Right cardiac atrium (tissue), 5 donors: ENCODE data around the gene BPIFB2. TPM values are rescaled to one million over a fixed set of nuclear protein-coding genes. Genes with fewer than 3 reads are reported as not detected.

Source experiments
- ATAC-seq, 2 donors: fragments of 200-7000 bp; cut with Tn5 transposase; one replicate each; pipeline versions ENCODE4 v1.8.0 to v1.9.1; 2020; ENCODE audit warnings: moderate library complexity in 2 of 2, mild to moderate bottlenecking in 1 of 2
- DNase-seq, 3 donors: peaks; one replicate each; pipeline ENCODE4 v3.0.0-alpha.2; 2020
- H3K27ac ChIP-seq: one replicate; pipeline ENCODE4 v1.5.1; 2013; ENCODE audit warnings: mild to moderate bottlenecking, low read length, control low read depth, moderate library complexity
- H3K27me3 ChIP-seq: one replicate; pipeline ENCODE4 v1.6.1; 2013; ENCODE audit not compliant: control insufficient read depth, insufficient read depth
- H3K4me1 ChIP-seq: one replicate; pipeline ENCODE4 v1.6.1; 2013; ENCODE audit warnings: low read length; ENCODE audit not compliant: control insufficient read depth, insufficient read depth
- H3K4me3 ChIP-seq: one replicate; pipeline ENCODE4 v1.5.1; 2013; ENCODE audit warnings: low read length, control low read depth
- H3K9me3 ChIP-seq: one replicate; pipeline ENCODE4 v1.6.1; 2013; ENCODE audit warnings: low read length; ENCODE audit not compliant: control insufficient read depth
- WGBS: extraction: QIAGEN DNeasy Blood & Tissue Kit; methylation state at CpG from one replicate; pipeline ENCODE4 v1.1.7; 2013; 5-methylcytosine and 5-hydroxymethylcytosine counted together
- intact Hi-C, 4 donors: fragments of 100-400 bp; cut with DNase I; formaldehyde crosslinking; loops; one replicate each; pipeline versions ENCODE4 v1.11.0 to v1.14.0; 2022 to 2023
- polyA plus RNA-seq: library from polyadenylated mRNA; stranded (reverse); fragments of 200-250 nt; gene quantifications from one replicate; pipeline ENCODE4 v1.2.3, GENCODE V29; 2013
- total RNA-seq, 4 donors: library from RNA; stranded (reverse); fragmentation: NEBNext Ultra II Directional; extraction: Animal tissue kit (Norgen Biotek cat#: 25700); gene quantifications; one replicate each; pipeline ENCODE4 v1.2.1, GENCODE V29; 2021
- donor health status: healthy with polysubstance abuse.
- donor health status: DM: no; HTN: yes; CAD: no.
- donor health status: DM: no; HTN: no; CAD: no.
- donor health status: DM: no; HTN: yes; CAD: no; lungs with severe emphysema.
- donor health status: DM: yes; HTN: yes; CAD: no.

The BPIFB2 gene
- total and polyA plus RNA-seq, 5 donors = not detected

- Histone ChIP-seq H3K27me3 (no peaks in the 10 kb centered on the region), H3K9me3 (no peaks in the 10 kb centered on the region), H3K27ac (no peak overlapping the region), H3K4me3 (no peak overlapping the region), H3K4me1 (no peaks in the 10 kb centered on the region)
- intact Hi-C loops = no loop called here
- no peak for DNase-seq
- no peak for ATAC-seq
- 72% methylated on average over 12 of the region's 12 CpGs for WGBS
These were observed 6.3 kb downstream of the BPIFB2 start for GRCh38 chr20:33013701-33014326.

- no peak overlapping the region for H3K4me3 ChIP-seq
- H3K4me1 ChIP-seq = no peaks in the 10 kb centered on the region
- H3K27me3 ChIP-seq = no peaks in the 10 kb centered on the region
- no peaks in the 10 kb centered on the region for H3K9me3 ChIP-seq
- no peak for DNase-seq
- intact Hi-C loops = no loop called here
- WGBS = 49% methylated on average over 16 of the region's 16 CpGs
- H3K27ac ChIP-seq = no peak overlapping the region
- ATAC-seq = no peak
These were observed 7.0 kb downstream of the BPIFB2 start for GRCh38 chr20:33014336-33015113.

GRCh38 chr20:33015114-33015484 lies 7.6 kb downstream of the BPIFB2 start:
- no peak overlapping the region for H3K27ac ChIP-seq
- intact Hi-C loops = no loop called here
- WGBS = 68% methylated on average over 10 of the region's 10 CpGs
- no peaks in the 10 kb centered on the region for H3K27me3 ChIP-seq
- H3K9me3 ChIP-seq = no peaks in the 10 kb centered on the region
- no peaks in the 10 kb centered on the region for H3K4me1 ChIP-seq
- no peak overlapping the region for H3K4me3 ChIP-seq
- no peak for DNase-seq
- ATAC-seq = no peak

DNA sequence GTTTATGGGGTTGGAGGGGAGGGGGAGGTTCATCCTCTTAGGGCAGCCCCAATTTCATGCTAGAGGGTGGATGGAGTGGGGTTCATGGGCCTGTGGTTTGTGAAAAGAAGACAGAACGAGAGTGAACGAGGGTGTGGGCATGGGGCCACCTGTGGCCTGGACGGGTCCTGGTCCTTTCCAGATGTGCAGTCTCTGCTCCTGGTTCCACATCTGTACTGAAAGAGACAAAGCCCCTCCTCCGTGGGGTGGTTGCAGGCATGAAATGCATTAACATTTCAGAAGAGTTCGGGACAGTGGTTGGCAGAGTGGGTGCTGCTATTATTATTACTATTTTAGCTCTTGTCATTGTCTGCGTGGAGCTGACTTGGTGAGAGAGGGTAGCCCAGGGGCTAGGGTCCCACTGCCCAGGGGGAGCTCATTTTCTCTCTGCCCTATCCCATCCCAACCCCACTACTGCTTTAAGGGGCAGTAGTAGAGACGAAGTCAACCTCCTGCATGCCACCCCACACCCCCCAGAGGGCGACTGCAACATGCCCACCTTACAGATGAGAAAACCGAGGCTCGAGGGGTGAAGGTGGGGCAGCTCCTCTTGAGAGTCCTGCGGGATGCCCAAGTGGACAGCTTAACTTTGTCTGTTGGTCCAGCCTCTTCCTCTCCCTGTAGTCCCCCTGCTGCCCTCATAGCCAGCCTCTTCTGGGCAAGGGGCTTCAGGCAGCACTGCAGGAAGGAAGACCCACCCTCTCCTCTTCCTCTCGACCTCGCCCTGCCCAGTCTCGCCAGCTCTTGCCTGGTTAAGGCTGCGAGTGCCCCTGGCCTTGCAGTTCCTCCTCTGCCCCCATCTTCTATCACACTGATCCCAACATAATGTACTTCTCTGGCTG lies 8.4 kb downstream of the BPIFB2 start:
- WGBS = 68% methylated on average over 15 of the region's 15 CpGs
- intact Hi-C loops = no loop called here

GRCh38 chr20:33016581-33017109 lies 9.1 kb downstream of the BPIFB2 start:
- Histone ChIP-seq H3K27me3 (no peaks in the 10 kb centered on the region), H3K9me3 (no peaks in the 10 kb centered on the region), H3K27ac (no peak overlapping the region), H3K4me3 (no peak overlapping the region), H3K4me1 (no peaks in the 10 kb centered on the region)
- DNase-seq (no peak), ATAC-seq (no peak)
- WGBS = 75% methylated on average over 7 of the region's 7 CpGs
- intact Hi-C loops = no loop called here

More for the DNA sequence above, 8.4 kb downstream of the BPIFB2 start:
- no peak overlapping the region for H3K4me3 ChIP-seq
- DNase-seq (no peak), ATAC-seq (no peak)
- H3K9me3 ChIP-seq = no peaks in the 10 kb centered on the region
- H3K27ac ChIP-seq = no peak overlapping the region
- no peaks in the 10 kb centered on the region for H3K27me3 ChIP-seq
- H3K4me1 ChIP-seq = no peaks in the 10 kb centered on the region

DNA sequence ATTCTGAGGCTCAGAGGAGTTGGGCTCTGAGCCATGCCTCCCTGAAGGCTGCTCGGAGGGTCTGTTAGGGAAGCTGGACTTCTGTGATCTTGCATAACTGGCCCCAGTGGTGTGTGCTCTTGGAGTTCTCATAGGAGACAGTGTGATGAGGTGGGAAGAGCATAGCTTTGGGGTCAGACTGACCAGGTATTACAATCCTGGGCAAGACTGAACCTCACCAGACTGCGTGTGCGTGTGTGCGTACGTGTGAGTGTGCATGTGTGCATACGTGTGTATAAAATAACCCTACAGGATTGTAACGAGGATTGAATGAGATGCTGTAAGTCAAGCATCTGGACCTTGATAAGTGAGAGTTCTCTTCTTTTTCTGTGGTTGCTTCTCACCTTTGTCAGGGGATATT lies 10.0 kb downstream of the BPIFB2 start:
- H3K27me3 ChIP-seq = no peaks in the 10 kb centered on the region
- intact Hi-C loops = no loop called here
- DNase-seq (no peak), ATAC-seq (no peak)
- no peaks in the 10 kb centered on the region for H3K4me1 ChIP-seq
- H3K9me3 ChIP-seq = no peaks in the 10 kb centered on the region
- H3K27ac ChIP-seq = no peak overlapping the region
- WGBS = 74% methylated on average over 7 of the region's 7 CpGs
- H3K4me3 ChIP-seq = no peak overlapping the region

GRCh38 chr20:33018169-33018931 lies 10.8 kb downstream of the BPIFB2 start:
- DNase-seq (no peak), ATAC-seq (no peak)
- Histone ChIP-seq H3K4me3 (no peak overlapping the region), H3K27me3 (no peaks in the 10 kb centered on the region), H3K4me1 (no peaks in the 10 kb centered on the region), H3K27ac (no peak overlapping the region), H3K9me3 (no peaks in the 10 kb centered on the region)
- intact Hi-C loops = no loop called here
- 72% methylated on average over 14 of the region's 14 CpGs for WGBS

- ATAC-seq (no peak), DNase-seq (no peak)
- H3K9me3 ChIP-seq = no peaks in the 10 kb centered on the region
- no peak overlapping the region for H3K27ac ChIP-seq
- no peaks in the 10 kb centered on the region for H3K27me3 ChIP-seq
- no peaks in the 10 kb centered on the region for H3K4me1 ChIP-seq
- 90% methylated on average over 23 of the region's 23 CpGs for WGBS
- intact Hi-C loops = no loop called here
- no peak overlapping the region for H3K4me3 ChIP-seq
These were observed 12.2 kb downstream of the BPIFB2 start for GRCh38 chr20:33019465-33020277.

- ATAC-seq (no peak), DNase-seq (no peak)
- Histone ChIP-seq H3K9me3 (no peaks in the 10 kb centered on the region), H3K27me3 (no peaks in the 10 kb centered on the region), H3K4me1 (no peaks in the 10 kb centered on the region), H3K4me3 (no peak overlapping the region), H3K27ac (no peak overlapping the region)
- intact Hi-C loops = no loop called here
- WGBS = 89% methylated on average over 18 of the region's 18 CpGs
These were observed 13.0 kb downstream of the BPIFB2 start for GRCh38 chr20:33020278-33021161.
